NCI-H146 (cell line): ENCODE data around the gene RAMP3.
"Not testable (repeated sequence)": the region's sequence is repeated elsewhere in the genome, so short reads cannot be mapped to it uniquely, and the experiment has no call there.

Source experiments
- DNase-seq: peaks from one replicate; lab custom pipeline; 2025; lab: John Stamatoyannopoulos, UW

Gene RAMP3

GRCh38 chr7:45157286-45157652, 322 bp upstream of the RAMP3 start:
- DNase-seq = no peak

- no peak for DNase-seq
Observed at GRCh38 chr7:45158471-45158870, 880 bp downstream of the RAMP3 start.

- no peak for DNase-seq
Observed at GRCh38 chr7:45159296-45159695, 1.7 kb downstream of the RAMP3 start.

- no peak for DNase-seq
Observed at GRCh38 chr7:45160417-45160881, 2.9 kb downstream of the RAMP3 start.

- no peak for DNase-seq
Observed at GRCh38 chr7:45161138-45161537, 3.5 kb downstream of the RAMP3 start.

- no peak for DNase-seq
Observed at GRCh38 chr7:45161842-45162241, 4.3 kb downstream of the RAMP3 start.

- no peak for DNase-seq
Observed at GRCh38 chr7:45162311-45162845, 4.8 kb downstream of the RAMP3 start.

GRCh38 chr7:45162943-45163691, 5.5 kb downstream of the RAMP3 start:
- no peak for DNase-seq

- DNase-seq = no peak
Observed at GRCh38 chr7:45163692-45164052, 6.1 kb downstream of the RAMP3 start.

- DNase-seq = not testable (repeated sequence)
Observed at GRCh38 chr7:45164271-45164670, 6.7 kb downstream of the RAMP3 start.

GRCh38 chr7:45165857-45166256, 8.3 kb downstream of the RAMP3 start:
- DNase-seq = no peak

GRCh38 chr7:45171946-45172345, 14.4 kb downstream of the RAMP3 start:
- DNase-seq = no peak

- no peak for DNase-seq
Observed at GRCh38 chr7:45173596-45174327, 16.2 kb downstream of the RAMP3 start.

GRCh38 chr7:45174328-45174610, 16.7 kb downstream of the RAMP3 start:
- DNase-seq = no peak

GRCh38 chr7:45174966-45175765, 17.6 kb downstream of the RAMP3 start:
- DNase-seq = peak; percentile 82

GRCh38 chr7:45176091-45176490, 18.5 kb downstream of the RAMP3 start:
- no peak for DNase-seq

GRCh38 chr7:45176886-45177731, 19.5 kb downstream of the RAMP3 start:
- DNase-seq = no peak

- no peak for DNase-seq
Observed at GRCh38 chr7:45177801-45178200, 20.2 kb downstream of the RAMP3 start.

- DNase-seq = peak; percentile 26
Observed at GRCh38 chr7:45178241-45179225, 20.9 kb downstream of the RAMP3 start.

- no peak for DNase-seq
Observed at GRCh38 chr7:45179666-45180065, 22.1 kb downstream of the RAMP3 start.
